IMR-90 (cell line): ENCODE results near the gene ZDHHC7. TPM values are rescaled to one million over a fixed set of nuclear protein-coding genes. Genes with fewer than 3 reads are reported as not detected.
A peak's percentile ranks its signal among the peaks of the same experiment; 100 is the strongest.

Source experiments
- ATAC-seq: fragments of 200-7000 bp; cut with Tn5 transposase; 2 replicates; pipeline ENCODE4 v1.9.1; 2020; ENCODE audit warnings: low read depth, mild to moderate bottlenecking, moderate library complexity
- BruUV-seq: library from RNA; stranded (reverse); fragments of 400-500 nt; replicated peaks from 2 replicates; lab custom pipeline; 2021; lab: Mats Ljungman, UMichigan
- CTCF ChIA-PET: fragments of 300-600 bp; formaldehyde crosslinking; extraction: SDS; loops from one replicate; lab custom pipeline; 2021; ENCODE audit warnings: antibody characterized with exemption; lab: Yijun Ruan, JAX
- POLR2A ChIA-PET: fragments of 300-600 bp; sonication (Branson Sonifier 250); formaldehyde crosslinking; loops from one replicate; lab custom pipeline; 2022; ENCODE audit warnings: antibody characterized with exemption; ENCODE audit not compliant: unreplicated experiment; lab: Charles Lee
- DNase-seq: peaks from one replicate; pipeline ENCODE4 v3.0.0; 2013
- H2AFZ ChIP-seq: replicated peaks from 2 replicates; pipeline ENCODE3; 2013; ENCODE audit warnings: low read length, mild to moderate bottlenecking; ENCODE audit not compliant: poor library complexity
- H2AK5ac ChIP-seq: 2 replicates; pipeline ENCODE4 v1.6.1; 2013; ENCODE audit warnings: low read depth, low read length, inconsistent platforms
- H2AK9ac ChIP-seq: replicated peaks from 2 replicates; pipeline ENCODE3; 2013; ENCODE audit warnings: mild to moderate bottlenecking, low read depth, low read length, moderate library complexity; ENCODE audit not compliant: poor library complexity
- H2BK120ac ChIP-seq: 2 replicates; pipeline ENCODE4 v1.6.1; 2013; ENCODE audit warnings: low read depth, low read length, inconsistent platforms
- H2BK15ac ChIP-seq: 3 replicates; pipeline ENCODE4 v1.6.1; 2013; ENCODE audit warnings: low read depth, low read length, inconsistent platforms
- H2BK20ac ChIP-seq: 2 replicates; pipeline ENCODE4 v1.6.1; 2013; ENCODE audit warnings: low read depth, mild to moderate bottlenecking, inconsistent platforms, low read length, moderate library complexity
- H2BK5ac ChIP-seq: 2 replicates; pipeline ENCODE4 v1.6.1; 2013; ENCODE audit warnings: mild to moderate bottlenecking, low read depth, low read length, inconsistent platforms; ENCODE audit not compliant: poor library complexity, severe bottlenecking
- H3K14ac ChIP-seq: replicated peaks from 2 replicates; pipeline ENCODE4 v1.6.1; 2013; ENCODE audit warnings: low read depth, low read length, inconsistent platforms
- H3K18ac ChIP-seq: 2 replicates; pipeline ENCODE4 v1.6.1; 2013; ENCODE audit warnings: low read depth, low read length, control low read depth
- H3K23ac ChIP-seq: 2 replicates; pipeline ENCODE4 v1.6.1; 2013; ENCODE audit warnings: low read depth, low read length, inconsistent platforms
- H3K27ac ChIP-seq: 2 replicates; pipeline ENCODE4 v1.5.1; 2013; ENCODE audit warnings: mild to moderate bottlenecking, control low read depth, low read length; ENCODE audit not compliant: insufficient read depth
- H3K27me3 ChIP-seq: 2 replicates; pipeline ENCODE4 v1.6.1; 2013; ENCODE audit warnings: low read length; ENCODE audit not compliant: control insufficient read depth, insufficient read depth
- H3K36me3 ChIP-seq: 2 replicates; pipeline ENCODE4 v1.6.1; 2013; ENCODE audit warnings: low read length, mixed read lengths; ENCODE audit not compliant: control insufficient read depth, insufficient read depth
- H3K4ac ChIP-seq: 2 replicates; pipeline ENCODE4 v1.6.1; 2013; ENCODE audit warnings: low read depth, low read length, inconsistent platforms
- H3K4me1 ChIP-seq: 2 replicates; pipeline ENCODE4 v1.6.1; 2013; ENCODE audit warnings: low read length, mixed read lengths; ENCODE audit not compliant: control insufficient read depth, insufficient read depth
- H3K4me2 ChIP-seq: 2 replicates; pipeline ENCODE4 v1.6.1; 2013; ENCODE audit warnings: low read depth, mild to moderate bottlenecking, control low read depth, low read length, moderate library complexity
- H3K4me3 ChIP-seq: 2 replicates; pipeline ENCODE4 v1.5.1; 2013; ENCODE audit warnings: low read depth, mild to moderate bottlenecking, control low read depth, low read length, moderate library complexity; ENCODE audit not compliant: insufficient read depth
- H3K56ac ChIP-seq: 2 replicates; pipeline ENCODE4 v1.6.1; 2013; ENCODE audit warnings: low read length, inconsistent platforms; ENCODE audit not compliant: insufficient read depth; ENCODE audit errors: extremely low read depth
- H3K79me1 ChIP-seq, 2 experiments: 2 replicates each; pipeline ENCODE4 v1.6.1; 2013; ENCODE audit warnings: low read length in 2 of 2, inconsistent platforms in 1 of 2, low read depth in 1 of 2
- H3K9ac ChIP-seq: 2 replicates; pipeline ENCODE4 v1.6.1; 2013; ENCODE audit warnings: low read depth, low read length, control low read depth
- H3K9me1 ChIP-seq: 2 replicates; pipeline ENCODE4 v1.6.1; 2013; ENCODE audit warnings: low read length, inconsistent platforms; ENCODE audit not compliant: insufficient read depth
- H3K9me3 ChIP-seq: 2 replicates; pipeline ENCODE4 v1.6.1; 2013; ENCODE audit warnings: low read length; ENCODE audit not compliant: control insufficient read depth, insufficient read depth
- H4K20me1 ChIP-seq: 2 replicates; pipeline ENCODE4 v1.6.1; 2013; ENCODE audit warnings: low read length, inconsistent platforms; ENCODE audit not compliant: insufficient read depth
- H4K5ac ChIP-seq: 2 replicates; pipeline ENCODE4 v1.6.1; 2013; ENCODE audit warnings: mild to moderate bottlenecking, low read depth, low read length, control low read depth
- H4K8ac ChIP-seq, 2 experiments: 2 replicates each; pipeline ENCODE4 v1.6.1; 2013; ENCODE audit warnings: low read depth in 2 of 2, low read length in 2 of 2, control low read depth in 1 of 2, inconsistent platforms in 1 of 2
- H4K91ac ChIP-seq: 2 replicates; pipeline ENCODE4 v1.6.1; 2013; ENCODE audit warnings: low read depth, low read length, inconsistent platforms; ENCODE audit not compliant: insufficient read depth
- BHLHE40 ChIP-seq: fragments of 150-350 bp; IDR thresholded peaks from 2 replicates; pipeline ENCODE4 v1.6.1; 2016; ENCODE audit warnings: mild to moderate bottlenecking, low read depth, low read length
- CEBPB ChIP-seq: IDR thresholded peaks from 2 replicates; pipeline ENCODE4 v1.6.1; 2012; ENCODE audit warnings: low read depth, low read length, improper control_type of control experiment
- CHD1 ChIP-seq: IDR thresholded peaks from 2 replicates; pipeline ENCODE4 v1.6.1; 2012; ENCODE audit warnings: low read depth, low read length, improper control_type of control experiment
- FOS ChIP-seq: fragments of 150-350 bp; IDR thresholded peaks from 2 replicates; pipeline ENCODE4 v1.6.1; 2016; ENCODE audit warnings: low read depth, low read length
- MAFK ChIP-seq: IDR thresholded peaks from 2 replicates; pipeline ENCODE4 v1.6.1; 2012; ENCODE audit warnings: low read depth, low read length, improper control_type of control experiment
- MXI1 ChIP-seq: IDR thresholded peaks from 2 replicates; pipeline ENCODE4 v1.6.1; 2012; ENCODE audit warnings: low read depth, mild to moderate bottlenecking, low read length, moderate library complexity, borderline replicate concordance
- RAD21 ChIP-seq: IDR thresholded peaks from 2 replicates; pipeline ENCODE4 v1.6.1; 2012; ENCODE audit warnings: low read length, improper control_type of control experiment
- RCOR1 ChIP-seq: IDR thresholded peaks from 2 replicates; pipeline ENCODE4 v1.6.1; 2012; ENCODE audit warnings: mild to moderate bottlenecking, low read length, improper control_type of control experiment; ENCODE audit not compliant: insufficient replicate concordance
- RFX5 ChIP-seq: IDR thresholded peaks from 2 replicates; pipeline ENCODE4 v1.8.0; 2012; ENCODE audit warnings: low read depth, mild to moderate bottlenecking, low read length, moderate library complexity
- WGBS, 2 experiments: methylation state at CpG; one replicate each; pipeline versions ENCODE4 v1.1.5 to v1.1.7; 2013; ENCODE audit warnings: missing lambda C conversion rate in 2 of 2; ENCODE audit not compliant: insufficient read length in 1 of 2; ENCODE audit errors: extremely low coverage in 2 of 2; 5-methylcytosine and 5-hydroxymethylcytosine counted together
- dilution Hi-C: fragments of 300-500 bp; cut with HindIII; formaldehyde crosslinking; loops from one replicate; pipeline ENCODE4 v1.14.3; 2018; ENCODE audit warnings: low sequenced_read_pairs; ENCODE audit not compliant: unreplicated experiment
- in situ Hi-C: fragments of 300-500 bp; cut with MboI; formaldehyde crosslinking; loops from 3 replicates; pipeline ENCODE4 v1.14.3; 2019; ENCODE audit warnings: low sequenced_read_pairs, inconsistent platforms, mixed read lengths
- intact Hi-C: fragments of 100-400 bp; cut with micrococcal nuclease; formaldehyde crosslinking; loops from 2 replicates; pipeline ENCODE4 v1.10.0; 2022
- polyA plus RNA-seq, 3 experiments: library from polyadenylated mRNA; depleted of rRNA; stranded (reverse); fragments of >200 nt; gene quantifications; 2 replicates each; pipeline ENCODE4 v1.2.3, GENCODE V29; 2012; ENCODE audit warnings: low replicate concordance in 1 of 3
- total RNA-seq: library from RNA; depleted of rRNA; stranded (reverse); fragments of >200 nt; gene quantifications from 2 replicates; pipeline ENCODE4 v1.2.3, GENCODE V29; 2012
- TF ChIP-seq, protein P1 (sequence below): fragments of 150-350 bp; IDR thresholded peaks from 2 replicates; pipeline ENCODE4 v1.6.1; 2017; ENCODE audit warnings: mild to moderate bottlenecking, antibody characterized with exemption, low read length, low read depth
- TF ChIP-seq, protein P2 (sequence below): conservative IDR thresholded peaks from 2 replicates; pipeline ENCODE4 v1.5.1; 2012; ENCODE audit warnings: mild to moderate bottlenecking, low read depth, low read length, improper control_type of control experiment
- TF ChIP-seq, protein P3 (sequence below): fragments of 150-350 bp; IDR thresholded peaks from 2 replicates; pipeline ENCODE4 v1.6.1; 2016; ENCODE audit warnings: low read depth, mild to moderate bottlenecking, low read length, moderate library complexity, borderline replicate concordance

ZDHHC7 gene
- total and polyA plus RNA-seq, 2 of the 4 experiments (the other 2 are of a cell fraction), result 80.1 to 97.1 TPM

GRCh38 chr16:84999857-85000480, 11.4 kb downstream of the ZDHHC7 start:
- H3K27me3 ChIP-seq, result no peaks in the 10 kb centered on the region
- no peak overlapping the region for H3K9ac ChIP-seq
- in situ Hi-C loops, result no loop called here
- H3K18ac ChIP-seq, result peak overlapping the region; percentile 94
- H3K14ac ChIP-seq, result peak overlapping the region; percentile 73; the same call in 1 of the 2 replicates
- peak overlapping the region; percentile 29; the same call in 1 of the 2 replicates for H2AK5ac ChIP-seq
- H2AK9ac ChIP-seq, result no peak overlapping the region
- H4K5ac ChIP-seq, result peak overlapping the region; percentile 92
- H3K4me2 ChIP-seq, result peak overlapping the region; percentile 57
- peaks cover 8 to 64% of the 10 kb centered on the region in 2 experiments; a peak in 3 of 4 replicates for H3K79me1 ChIP-seq
- peaks cover 6% of the 10 kb centered on the region for H4K20me1 ChIP-seq
- peak overlapping the region; percentile 67; the same call in 1 of the 2 replicates for H2BK20ac ChIP-seq
- H3K36me3 ChIP-seq, result peaks cover 14% of the 10 kb centered on the region
- no peak for DNase-seq
- peak overlapping the region; percentile 93 for H2BK5ac ChIP-seq
- peak overlapping the region; percentile 78 for H3K27ac ChIP-seq
- intact Hi-C loops, result no loop called here
- peak overlapping the region; percentile 27 for H4K91ac ChIP-seq
- H3K23ac ChIP-seq, result peak overlapping the region; percentile 44; the same call in 1 of the 2 replicates
- ChIA-PET CTCF (no interaction called here), POLR2A (no interaction called here)
- no peak overlapping the region for H2AFZ ChIP-seq
- dilution Hi-C loops, result no loop called here
- BruUV-seq, result no TSS peak
- H3K56ac ChIP-seq, result no peak overlapping the region
- peak overlapping the region in 1 of 2 experiments; percentile 75; a peak in 3 of 4 replicates for H4K8ac ChIP-seq
- 93% methylated on average over 5 of the region's 11 CpGs; no CpG with 5 or more reads in 1 of the 2 experiments for WGBS, 2 experiments
- H3K9me3 ChIP-seq, result no peaks in the 10 kb centered on the region
- ATAC-seq, result no peak
- H2BK15ac ChIP-seq, result peak overlapping the region; percentile 60; the same call in 2 of the 3 replicates
- peak overlapping the region; percentile 59 for H3K4ac ChIP-seq
- peaks cover 38% of the 10 kb centered on the region for H3K9me1 ChIP-seq
- H3K4me1 ChIP-seq, result peaks cover 50% of the 10 kb centered on the region
- no peak overlapping the region for H3K4me3 ChIP-seq
- H2BK120ac ChIP-seq, result peak overlapping the region; percentile 52
- TF ChIP-seq MXI1 (no peak), RFX5 (no peak), MAFK (no peak), RCOR1 (no peak), CHD1 (no peak), RAD21 (no peak), CEBPB (no peak), FOS (no peak), BHLHE40 (no peak)
- TF ChIP-seq, protein P1, sequence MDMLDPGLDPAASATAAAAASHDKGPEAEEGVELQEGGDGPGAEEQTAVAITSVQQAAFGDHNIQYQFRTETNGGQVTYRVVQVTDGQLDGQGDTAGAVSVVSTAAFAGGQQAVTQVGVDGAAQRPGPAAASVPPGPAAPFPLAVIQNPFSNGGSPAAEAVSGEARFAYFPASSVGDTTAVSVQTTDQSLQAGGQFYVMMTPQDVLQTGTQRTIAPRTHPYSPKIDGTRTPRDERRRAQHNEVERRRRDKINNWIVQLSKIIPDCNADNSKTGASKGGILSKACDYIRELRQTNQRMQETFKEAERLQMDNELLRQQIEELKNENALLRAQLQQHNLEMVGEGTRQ, result no peak
- TF ChIP-seq, protein P2, sequence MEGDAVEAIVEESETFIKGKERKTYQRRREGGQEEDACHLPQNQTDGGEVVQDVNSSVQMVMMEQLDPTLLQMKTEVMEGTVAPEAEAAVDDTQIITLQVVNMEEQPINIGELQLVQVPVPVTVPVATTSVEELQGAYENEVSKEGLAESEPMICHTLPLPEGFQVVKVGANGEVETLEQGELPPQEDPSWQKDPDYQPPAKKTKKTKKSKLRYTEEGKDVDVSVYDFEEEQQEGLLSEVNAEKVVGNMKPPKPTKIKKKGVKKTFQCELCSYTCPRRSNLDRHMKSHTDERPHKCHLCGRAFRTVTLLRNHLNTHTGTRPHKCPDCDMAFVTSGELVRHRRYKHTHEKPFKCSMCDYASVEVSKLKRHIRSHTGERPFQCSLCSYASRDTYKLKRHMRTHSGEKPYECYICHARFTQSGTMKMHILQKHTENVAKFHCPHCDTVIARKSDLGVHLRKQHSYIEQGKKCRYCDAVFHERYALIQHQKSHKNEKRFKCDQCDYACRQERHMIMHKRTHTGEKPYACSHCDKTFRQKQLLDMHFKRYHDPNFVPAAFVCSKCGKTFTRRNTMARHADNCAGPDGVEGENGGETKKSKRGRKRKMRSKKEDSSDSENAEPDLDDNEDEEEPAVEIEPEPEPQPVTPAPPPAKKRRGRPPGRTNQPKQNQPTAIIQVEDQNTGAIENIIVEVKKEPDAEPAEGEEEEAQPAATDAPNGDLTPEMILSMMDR, result no peak
- TF ChIP-seq, protein P3, sequence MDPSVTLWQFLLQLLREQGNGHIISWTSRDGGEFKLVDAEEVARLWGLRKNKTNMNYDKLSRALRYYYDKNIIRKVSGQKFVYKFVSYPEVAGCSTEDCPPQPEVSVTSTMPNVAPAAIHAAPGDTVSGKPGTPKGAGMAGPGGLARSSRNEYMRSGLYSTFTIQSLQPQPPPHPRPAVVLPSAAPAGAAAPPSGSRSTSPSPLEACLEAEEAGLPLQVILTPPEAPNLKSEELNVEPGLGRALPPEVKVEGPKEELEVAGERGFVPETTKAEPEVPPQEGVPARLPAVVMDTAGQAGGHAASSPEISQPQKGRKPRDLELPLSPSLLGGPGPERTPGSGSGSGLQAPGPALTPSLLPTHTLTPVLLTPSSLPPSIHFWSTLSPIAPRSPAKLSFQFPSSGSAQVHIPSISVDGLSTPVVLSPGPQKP, result no peak
